Breast epithelium (tissue), 3 donors: Measurements from ENCODE around the gene DUSP22.

Source experiments
- POLR2A ChIP-seq: fragments of 450-650 bp; IDR thresholded peaks from one replicate; pipeline ENCODE4 v1.6.1; 2016; ENCODE audit warnings: antibody characterized with exemption, mild to moderate bottlenecking, moderate library complexity
- POLR2AphosphoS5 ChIP-seq, 3 donors: sonication (generic); formaldehyde crosslinking; IDR thresholded peaks; one replicate each; pipeline ENCODE4 v1.6.1; 2017; ENCODE audit warnings: antibody characterized with exemption in 3 of 3
- TF ChIP-seq, protein P1 (sequence below), 3 donors: fragments of 450-650 bp; IDR thresholded peaks; one replicate each; pipeline ENCODE4 v1.5.1; 2016 to 2017; ENCODE audit warnings: antibody characterized with exemption in 3 of 3, mild to moderate bottlenecking in 3 of 3, moderate library complexity in 3 of 3

- TF ChIP-seq, protein P1, sequence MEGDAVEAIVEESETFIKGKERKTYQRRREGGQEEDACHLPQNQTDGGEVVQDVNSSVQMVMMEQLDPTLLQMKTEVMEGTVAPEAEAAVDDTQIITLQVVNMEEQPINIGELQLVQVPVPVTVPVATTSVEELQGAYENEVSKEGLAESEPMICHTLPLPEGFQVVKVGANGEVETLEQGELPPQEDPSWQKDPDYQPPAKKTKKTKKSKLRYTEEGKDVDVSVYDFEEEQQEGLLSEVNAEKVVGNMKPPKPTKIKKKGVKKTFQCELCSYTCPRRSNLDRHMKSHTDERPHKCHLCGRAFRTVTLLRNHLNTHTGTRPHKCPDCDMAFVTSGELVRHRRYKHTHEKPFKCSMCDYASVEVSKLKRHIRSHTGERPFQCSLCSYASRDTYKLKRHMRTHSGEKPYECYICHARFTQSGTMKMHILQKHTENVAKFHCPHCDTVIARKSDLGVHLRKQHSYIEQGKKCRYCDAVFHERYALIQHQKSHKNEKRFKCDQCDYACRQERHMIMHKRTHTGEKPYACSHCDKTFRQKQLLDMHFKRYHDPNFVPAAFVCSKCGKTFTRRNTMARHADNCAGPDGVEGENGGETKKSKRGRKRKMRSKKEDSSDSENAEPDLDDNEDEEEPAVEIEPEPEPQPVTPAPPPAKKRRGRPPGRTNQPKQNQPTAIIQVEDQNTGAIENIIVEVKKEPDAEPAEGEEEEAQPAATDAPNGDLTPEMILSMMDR (IDR thresholded peaks at IDR 0.05) = no peak
- TF ChIP-seq POLR2A (no peak), POLR2AphosphoS5 (IDR thresholded peaks at IDR 0.05) (no peak)
Observed at GRCh38 chr6:398065-398464, 105.8 kb downstream of the DUSP22 start.
